Naive thymus-derived CD4-positive, alpha-beta T cell (primary cell): Measurements from ENCODE around the gene EZH1. TPM values are rescaled to one million over a fixed set of nuclear protein-coding genes. Genes with fewer than 3 reads are reported as not detected.
"Not testable (repeated sequence)": the region's sequence is repeated elsewhere in the genome, so short reads cannot be mapped to it uniquely, and the experiment has no call there.

Experiments used
- ATAC-seq: fragments of 150-1000 bp; cut with Tn5 transposase; 2 replicates; pipeline ENCODE4 v1.10.0; 2021; ENCODE audit warnings: mild to moderate bottlenecking, moderate library complexity
- CTCF ChIA-PET: fragments of 350-600 bp; sonication (Branson Sonifier 250); formaldehyde crosslinking; loops from one replicate; lab custom pipeline; 2021; ENCODE audit warnings: antibody characterized with exemption; lab: Charles Lee
- POLR2A ChIA-PET: fragments of 350-600 bp; sonication (Branson Sonifier 250); formaldehyde crosslinking; loops from one replicate; lab custom pipeline; 2021; ENCODE audit warnings: antibody characterized with exemption, inconsistent platforms; lab: Charles Lee
- DNase-seq, 9 donors: peaks; one replicate each; pipeline versions ENCODE4 v3.0.0 to v3.0.0-alpha.2; 2020 to 2022; ENCODE audit warnings: mixed read lengths in 1 of 9
- H3K27ac ChIP-seq: one replicate; pipeline ENCODE4 v1.7.0; 2013; ENCODE audit warnings: mild to moderate bottlenecking, low read depth, low read length, moderate library complexity
- H3K27me3 ChIP-seq, 2 donors: one replicate each; pipeline ENCODE4 v1.7.0; 2013; ENCODE audit warnings: low read length in 2 of 2, mild to moderate bottlenecking in 2 of 2, moderate library complexity in 2 of 2; ENCODE audit not compliant: control insufficient read depth in 2 of 2, insufficient read depth in 2 of 2
- H3K36me3 ChIP-seq, 3 experiments: 1 replicate in 2 of 3; 2 replicates in 1 of 3; pipeline ENCODE4 v1.7.0; 2013; ENCODE audit warnings: low read length in 3 of 3, mild to moderate bottlenecking in 3 of 3, moderate library complexity in 1 of 3; ENCODE audit not compliant: insufficient read depth in 3 of 3, control insufficient read depth in 2 of 3
- H3K4me1 ChIP-seq, 2 donors: one replicate each; pipeline ENCODE4 v1.7.0; 2013; ENCODE audit warnings: low read length in 2 of 2, mild to moderate bottlenecking in 2 of 2, moderate library complexity in 1 of 2; ENCODE audit not compliant: control insufficient read depth in 2 of 2, insufficient read depth in 2 of 2
- H3K4me3 ChIP-seq: 2 replicates; pipeline ENCODE4 v1.7.0; 2013; ENCODE audit warnings: mild to moderate bottlenecking, low read length
- H3K9me3 ChIP-seq, 3 experiments: 1 replicate in 2 of 3; 2 replicates in 1 of 3; pipeline ENCODE4 v1.7.0; 2013; ENCODE audit warnings: low read length in 3 of 3; ENCODE audit not compliant: control insufficient read depth in 2 of 3
- H3K27ac Mint-ChIP-seq, 9 donors: one replicate each; pipeline ENCODE4 v1.8.0; 2020 to 2022; ENCODE audit warnings: mixed read lengths in 9 of 9, mild to moderate bottlenecking in 8 of 9, moderate library complexity in 5 of 9, inconsistent platforms in 2 of 9
- H3K27me3 Mint-ChIP-seq, 5 donors: one replicate each; pipeline ENCODE4 v1.8.0; 2021 to 2022; ENCODE audit warnings: mixed read lengths in 5 of 5, mild to moderate bottlenecking in 1 of 5
- H3K36me3 Mint-ChIP-seq, 5 donors: one replicate each; pipeline ENCODE4 v1.8.0; 2020 to 2022; ENCODE audit warnings: mixed read lengths in 5 of 5, mild to moderate bottlenecking in 3 of 5, inconsistent platforms in 1 of 5
- H3K4me1 Mint-ChIP-seq, 7 donors: one replicate each; pipeline ENCODE4 v1.8.0; 2020 to 2022; ENCODE audit warnings: mixed read lengths in 7 of 7, mild to moderate bottlenecking in 3 of 7, inconsistent platforms in 1 of 7
- H3K4me3 Mint-ChIP-seq, 10 donors: one replicate each; pipeline ENCODE4 v1.8.0; 2020 to 2022; ENCODE audit warnings: mild to moderate bottlenecking in 10 of 10, mixed read lengths in 10 of 10, moderate library complexity in 6 of 10, inconsistent platforms in 2 of 10
- H3K9me3 Mint-ChIP-seq, 11 donors: one replicate each; pipeline ENCODE4 v1.8.0; 2020 to 2022; ENCODE audit warnings: mixed read lengths in 11 of 11, mild to moderate bottlenecking in 4 of 11, inconsistent platforms in 1 of 11, moderate library complexity in 1 of 11
- intact Hi-C, 2 donors: fragments of 100-400 bp; cut with micrococcal nuclease; formaldehyde crosslinking; loops; one replicate each; pipeline ENCODE4 v1.15.1; 2023
- polyA plus RNA-seq, 2 donors: library from polyadenylated mRNA; unstranded; fragments of 300-500 nt; fragmentation: Illumina TruSeq; gene quantifications; one replicate each; pipeline ENCODE4 v1.2.3, GENCODE V29; 2021
- total RNA-seq, 6 experiments: library from RNA in 5 of 6; stranded (reverse) in 5 of 6; gene quantifications; 1 replicate in 5 of 6; 2 replicates in 1 of 6; pipeline ENCODE4 v1.2.3 and lab custom pipeline; 2021 to 2026

The EZH1 gene
- total and polyA plus RNA-seq, 7 experiments from 2014 or later: 30.2 to 212 (median 92.4) TPM

DNA sequence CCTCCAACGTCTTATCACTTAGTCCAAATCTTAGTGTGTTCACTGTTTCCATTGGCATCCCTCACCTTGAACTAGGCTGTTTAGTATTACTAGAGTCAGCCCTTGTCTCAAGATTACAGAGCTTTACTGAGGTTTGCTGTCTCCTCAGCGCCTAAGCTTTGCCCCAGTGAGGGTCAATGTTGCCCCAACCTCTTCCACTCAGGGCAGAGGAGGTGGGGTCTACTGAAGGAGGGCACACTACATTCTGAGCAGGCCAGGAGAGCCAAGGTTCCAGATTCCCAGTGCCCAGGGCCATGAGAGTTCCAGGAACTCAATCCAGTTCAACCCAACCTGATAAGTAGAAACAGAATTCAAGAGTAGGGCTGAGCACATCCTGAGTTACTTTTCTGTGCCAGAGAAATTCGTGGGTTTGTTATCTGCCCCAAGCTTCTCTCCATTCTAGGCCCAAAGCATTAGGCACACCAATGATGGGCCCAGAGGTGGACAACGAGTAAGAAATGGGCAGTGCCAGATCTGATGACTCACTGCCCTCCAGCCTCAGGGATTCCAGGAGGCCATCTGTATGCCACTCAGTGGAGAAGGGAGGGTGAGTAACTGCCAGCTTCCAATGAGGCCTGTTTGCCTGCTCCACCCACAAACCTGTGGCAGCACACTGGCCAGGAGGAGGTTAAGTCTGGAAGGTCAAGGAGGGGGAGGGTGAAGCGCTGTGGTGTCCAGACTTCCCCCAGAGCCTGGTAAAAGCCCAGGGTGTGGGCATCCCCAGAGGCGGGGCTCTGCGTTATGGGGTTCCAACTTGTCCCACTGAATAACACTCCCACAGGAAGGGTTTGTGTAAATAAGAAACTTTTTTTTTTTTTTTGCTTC, 77.5 kb downstream of the EZH1 start:
- Histone ChIP-seq H3K4me3 (no peak overlapping the region), H3K9me3 (no peaks in the 10 kb centered on the region), H3K27me3 (peaks cover 0 to 15% of the 10 kb centered on the region in 2 donors), H3K36me3 (peaks cover 0 to 20% (median 0%) of the 10 kb centered on the region in 3 experiments), H3K27ac (no peak overlapping the region), H3K4me1 (peaks cover 2 to 10% of the 10 kb centered on the region in 2 donors)
- no peaks in the 10 kb centered on the region for H3K9me3 Mint-ChIP-seq
- H3K4me1 Mint-ChIP-seq: peaks cover 7 to 19% (median 14%) of the 10 kb centered on the region in 7 donors
- POLR2A ChIA-PET: interaction anchor here (1.0 to 2.3 kb wide), 2 partner anchors 9 to 12 kb away, joined by 3 to 5 read pairs; partner anchors contain the start of gene PLEKHH3
- ATAC-seq (no peak), DNase-seq (no peak)
- CTCF ChIA-PET: interaction anchor here (0.6 kb wide), 2 partner anchors 18 to 553 kb away, joined by 3 to 4 read pairs; no protein-coding TSS in a partner anchor
- H3K27me3 Mint-ChIP-seq: peaks cover 7 to 33% (median 11%) of the 10 kb centered on the region in 5 donors
- intact Hi-C loops: no loop called here
- no peak overlapping the region for H3K27ac Mint-ChIP-seq
- no peak overlapping the region for H3K4me3 Mint-ChIP-seq
- peaks cover 2 to 23% (median 10%) of the 10 kb centered on the region in 5 donors for H3K36me3 Mint-ChIP-seq

DNA sequence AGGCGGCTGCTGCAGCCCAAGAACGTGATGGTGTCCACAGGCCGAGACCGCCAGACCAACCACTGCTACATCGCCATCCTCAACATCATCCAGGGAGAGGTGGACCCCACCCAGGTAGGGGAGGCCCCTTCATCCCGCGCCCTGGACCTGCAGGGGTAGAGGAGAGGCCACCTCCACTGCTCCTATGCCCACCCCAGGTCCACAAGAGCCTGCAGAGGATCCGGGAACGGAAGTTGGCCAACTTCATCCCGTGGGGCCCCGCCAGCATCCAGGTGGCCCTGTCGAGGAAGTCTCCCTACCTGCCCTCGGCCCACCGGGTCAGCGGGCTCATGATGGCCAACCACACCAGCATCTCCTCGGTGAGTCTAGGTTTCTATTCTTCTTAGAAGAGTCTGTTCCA, 78.7 kb downstream of the EZH1 start:
- intact Hi-C loops, H3K27ac Mint-ChIP-seq, H3K4me1 ChIP-seq, H3K27me3 ChIP-seq, H3K9me3 ChIP-seq, H3K9me3 Mint-ChIP-seq, H3K4me3 ChIP-seq, H3K4me3 Mint-ChIP-seq, ATAC-seq, H3K27ac ChIP-seq, DNase-seq: not testable (repeated sequence)
- peaks cover 0 to 20% (median 0%) of the 10 kb centered on the region in 3 experiments for H3K36me3 ChIP-seq
- Mint-ChIP-seq H3K4me1 (peaks cover 0 to 12% (median 8%) of the 10 kb centered on the region in 7 donors), H3K36me3 (peaks cover 2 to 23% (median 10%) of the 10 kb centered on the region in 5 donors), H3K27me3 (peaks cover 0 to 22% (median 4%) of the 10 kb centered on the region in 5 donors)
- CTCF ChIA-PET: interaction anchor here (0.6 kb wide), 1 partner anchor 552 kb away, joined by 4 read pairs; no protein-coding TSS in a partner anchor
- POLR2A ChIA-PET: interaction anchor here (1.0 kb wide), 1 partner anchor 11 kb away, joined by 3 read pairs; the partner anchor contains the start of gene PLEKHH3

DNA sequence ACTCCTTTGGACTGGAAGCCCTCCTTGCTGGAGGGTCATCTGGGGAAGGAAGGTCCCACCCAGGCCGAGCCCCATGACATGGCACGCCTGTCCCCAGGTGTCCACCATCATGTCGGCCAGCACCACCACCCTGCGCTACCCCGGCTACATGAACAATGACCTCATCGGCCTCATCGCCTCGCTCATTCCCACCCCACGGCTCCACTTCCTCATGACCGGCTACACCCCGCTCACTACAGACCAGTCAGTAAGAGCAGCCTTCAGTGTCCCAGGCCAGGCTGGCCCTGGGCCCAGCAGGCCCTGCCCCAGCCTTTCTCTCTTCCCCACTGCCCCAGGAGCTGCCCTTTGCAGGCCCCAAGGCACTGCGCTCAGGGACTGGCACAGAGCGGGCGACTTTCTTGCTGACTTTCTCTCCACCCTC, 79.2 kb downstream of the EZH1 start:
- Histone ChIP-seq H3K4me3 (no peak overlapping the region), H3K9me3 (no peaks in the 10 kb centered on the region), H3K36me3 (peaks cover 0 to 20% (median 0%) of the 10 kb centered on the region in 3 experiments), H3K27ac (no peak overlapping the region), H3K4me1 (peaks cover 0 to 2% of the 10 kb centered on the region in 2 donors), H3K27me3 (no peaks in the 10 kb centered on the region)
- ATAC-seq (no peak), DNase-seq (no peak)
- no peak overlapping the region for H3K4me3 Mint-ChIP-seq
- POLR2A ChIA-PET: no interaction called here
- H3K9me3 Mint-ChIP-seq: no peaks in the 10 kb centered on the region
- H3K4me1 Mint-ChIP-seq: peaks cover 0 to 9% (median 5%) of the 10 kb centered on the region in 7 donors
- CTCF ChIA-PET: no interaction called here
- H3K27ac Mint-ChIP-seq: no peak overlapping the region
- intact Hi-C loops: no loop called here
- peaks cover 0 to 16% (median 4%) of the 10 kb centered on the region in 5 donors for H3K27me3 Mint-ChIP-seq
- peaks cover 2 to 23% (median 10%) of the 10 kb centered on the region in 5 donors for H3K36me3 Mint-ChIP-seq

DNA sequence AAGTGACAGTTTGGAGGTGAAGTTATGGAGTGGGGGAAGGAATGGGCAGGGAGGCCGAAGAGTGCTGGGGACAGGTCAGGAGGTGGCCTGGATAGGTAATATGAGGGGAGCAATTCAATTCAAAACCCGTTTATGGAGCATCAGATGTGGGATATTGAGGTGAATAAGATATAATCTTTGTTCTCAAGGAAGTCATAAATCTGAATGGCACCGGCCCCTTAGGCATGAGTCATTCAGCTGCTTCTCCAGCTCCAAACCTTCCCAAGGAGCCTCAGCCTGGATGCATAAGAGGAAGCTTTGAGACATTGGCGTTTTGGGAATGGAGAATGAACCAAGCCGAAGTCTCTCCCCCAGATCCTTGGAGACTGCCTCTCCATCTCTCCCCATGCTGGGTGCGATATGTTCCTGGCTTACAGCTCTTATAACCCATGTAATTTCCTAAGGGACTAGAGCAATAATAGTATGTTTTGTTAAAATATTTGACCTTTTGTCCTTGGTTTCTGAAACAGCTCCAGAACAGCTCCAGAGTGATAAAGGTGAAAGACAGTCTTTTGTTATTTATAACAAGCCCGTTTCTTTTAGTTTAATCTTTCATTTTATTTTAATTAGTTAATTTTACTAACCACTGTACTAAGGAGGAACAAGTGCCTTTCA, 84.0 kb downstream of the EZH1 start:
- peak overlapping the region in 2 of 9 donors; percentile 2 to 6 for H3K27ac Mint-ChIP-seq
- CTCF ChIA-PET: no interaction called here
- ATAC-seq: no peak

DNA sequence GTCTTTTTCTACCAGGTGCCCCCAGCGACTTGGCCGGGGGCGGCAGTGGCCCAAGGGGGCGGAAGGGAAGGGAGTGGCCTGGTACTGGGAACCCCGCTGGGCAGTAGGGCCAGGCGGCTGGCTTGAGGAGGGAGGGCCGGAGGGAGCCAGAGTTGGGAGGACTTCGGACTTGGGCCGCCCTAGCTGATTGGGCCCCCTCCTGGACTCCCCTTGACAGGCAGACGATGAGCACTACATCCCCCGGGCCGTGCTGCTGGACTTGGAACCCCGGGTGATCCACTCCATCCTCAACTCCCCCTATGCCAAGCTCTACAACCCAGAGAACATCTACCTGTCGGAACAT, 84.9 kb downstream of the EZH1 start:
- not testable (repeated sequence) for H3K27ac ChIP-seq, H3K27me3 Mint-ChIP-seq, H3K9me3 ChIP-seq, DNase-seq, H3K36me3 Mint-ChIP-seq, H3K9me3 Mint-ChIP-seq, H3K4me3 ChIP-seq, H3K4me1 ChIP-seq, H3K36me3 ChIP-seq, H3K27me3 ChIP-seq, ATAC-seq
- H3K4me3 Mint-ChIP-seq: peak overlapping the region; percentile 50 to 95 (median 90)
- H3K4me1 Mint-ChIP-seq: peaks cover 13 to 23% (median 19%) of the 10 kb centered on the region in 7 donors
- ChIA-PET CTCF (interaction anchor here (0.5 kb wide), 1 partner anchor 209 kb away, joined by 3 read pairs; no protein-coding TSS in a partner anchor), POLR2A (interaction anchor here (1.4 to 1.5 kb wide), 2 partner anchors 10 to 50 kb away, joined by 7 read pairs; partner anchors contain the start of genes RETREG3 and TUBG1)
- peak overlapping the region in 2 of 9 donors; percentile 28 to 75 for H3K27ac Mint-ChIP-seq
- intact Hi-C loops: loop anchor here in 1 of 2 donors (1.0 kb wide), 2 partner anchors 19 to 51 kb away; partner anchors contain the start of genes RETREG3 and TUBG1

More for the DNA sequence above, 84.0 kb downstream of the EZH1 start:
- Mint-ChIP-seq H3K4me3 (peak overlapping the region in 5 of 10 donors; percentile 6 to 90 (median 26)), H3K36me3 (peaks cover 1 to 10% (median 6%) of the 10 kb centered on the region in 5 donors), H3K27me3 (peaks cover 0 to under 1% (median 0%) of the 10 kb centered on the region in 5 donors), H3K9me3 (no peaks in the 10 kb centered on the region), H3K4me1 (peaks cover 13 to 23% (median 17%) of the 10 kb centered on the region in 7 donors)
- H3K27me3 ChIP-seq: no peaks in the 10 kb centered on the region
- POLR2A ChIA-PET: interaction anchor here (0.9 to 1.0 kb wide), 2 partner anchors 17 to 39 kb away, joined by 4 to 5 read pairs; no protein-coding TSS in a partner anchor
- H3K27ac ChIP-seq: no peak overlapping the region
- no peak for DNase-seq
- H3K9me3 ChIP-seq: no peaks in the 10 kb centered on the region
- no peak overlapping the region for H3K4me3 ChIP-seq
- intact Hi-C loops: no loop called here
- peaks cover 0 to 7% (median 0%) of the 10 kb centered on the region in 3 experiments for H3K36me3 ChIP-seq
- peaks cover 0 to 3% of the 10 kb centered on the region in 2 donors for H3K4me1 ChIP-seq
